Brain microvascular endothelial cell (primary cell): ENCODE results near the gene ZNRF1.

Experiments
- DNase-seq: peaks from one replicate; pipeline ENCODE4 v3.0.0-alpha.2; 2020
- H3K27ac ChIP-seq: fragments of 250-450 bp; sonication (Bioruptor Pico); 2 replicates; pipeline ENCODE4 v1.5.1; 2020; ENCODE audit warnings: mild to moderate bottlenecking, moderate library complexity
- H3K27me3 ChIP-seq: fragments of 250-450 bp; sonication (Bioruptor Pico); replicated peaks from 2 replicates; pipeline ENCODE4 v1.5.1; 2020; ENCODE audit warnings: mild to moderate bottlenecking
- H3K36me3 ChIP-seq: fragments of 250-450 bp; sonication (Bioruptor Pico); replicated peaks from 2 replicates; pipeline ENCODE4 v1.5.1; 2020; ENCODE audit warnings: mild to moderate bottlenecking
- H3K4me3 ChIP-seq: 2 replicates; pipeline ENCODE4 v1.5.1; 2011; ENCODE audit warnings: low read depth, mild to moderate bottlenecking, control low read depth, low read length, moderate library complexity
- CTCF ChIP-seq: IDR thresholded peaks from 2 replicates; pipeline ENCODE4 v1.5.1; 2011; ENCODE audit warnings: low read depth, mild to moderate bottlenecking, moderate library complexity, low read length, control low read depth, inconsistent platforms; ENCODE audit errors: missing control alignments
- in situ Hi-C: cut with HindIII; loops from 2 replicates; pipeline ENCODE4 v1.10.0; 2017; ENCODE audit warnings: low sequenced_read_pairs, low pct_ligation_motif_present

The ZNRF1 gene

GRCh38 chr16:75139498-75139897 lies 140.7 kb downstream of the ZNRF1 start:
- no peaks in the 10 kb centered on the region for H3K36me3 ChIP-seq
- no peak overlapping the region for H3K4me3 ChIP-seq
- TF ChIP-seq CTCF: no peak
- H3K27ac ChIP-seq: no peak overlapping the region
- in situ Hi-C loops: no loop called here
- H3K27me3 ChIP-seq: no peaks in the 10 kb centered on the region
- no peak for DNase-seq

- Histone ChIP-seq H3K27ac (no peak overlapping the region), H3K27me3 (no peaks in the 10 kb centered on the region), H3K36me3 (no peaks in the 10 kb centered on the region), H3K4me3 (no peak overlapping the region)
- no peak for DNase-seq
- TF ChIP-seq CTCF: no peak
- in situ Hi-C loops: no loop called here
These were observed 145.1 kb downstream of the ZNRF1 start for GRCh38 chr16:75143941-75144340.

GRCh38 chr16:75147968-75148310 lies 149.1 kb downstream of the ZNRF1 start:
- in situ Hi-C loops: no loop called here
- TF ChIP-seq CTCF: no peak
- H3K36me3 ChIP-seq: peaks cover 2% of the 10 kb centered on the region
- H3K27me3 ChIP-seq: no peaks in the 10 kb centered on the region
- no peak overlapping the region for H3K27ac ChIP-seq
- DNase-seq: no peak
- peak overlapping the region; percentile 91 for H3K4me3 ChIP-seq

GRCh38 chr16:75148311-75149195 lies 149.7 kb downstream of the ZNRF1 start, which contains the start of gene ZFP1:
Gene ZFP1 (plus strand): TSS chr16:75148524. CDS start chr16:75152952, 4,428 bp downstream.
- peak; percentile 90 for DNase-seq
- in situ Hi-C loops: no loop called here
- Histone ChIP-seq H3K27ac (peak within 1 kb of the TSS; percentile 87), H3K4me3 (peak within 1 kb of the TSS; percentile 91), H3K27me3 (no peaks in the 10 kb centered on the region), H3K36me3 (peaks cover 2% of the 10 kb centered on the region)
- TF ChIP-seq CTCF: no peak

- in situ Hi-C loops: no loop called here
- Histone ChIP-seq H3K27ac (no peak overlapping the region), H3K27me3 (no peaks in the 10 kb centered on the region), H3K4me3 (no peak overlapping the region), H3K36me3 (peaks cover 10% of the 10 kb centered on the region)
- TF ChIP-seq CTCF: no peak
- DNase-seq: no peak
These were observed 153.0 kb downstream of the ZNRF1 start for GRCh38 chr16:75151798-75152197.
